ENCODE results near the gene KIAA0319L. TPM values are rescaled to one million over a fixed set of nuclear protein-coding genes. Genes with fewer than 3 reads are reported as not detected.

KIAA0319L gene
- total and polyA plus RNA-seq, 2 donors, result 15.3 to 25.6 TPM

- Histone ChIP-seq H3K4me3 (ENCODE audit: low read length in 2 of 2) (no peak overlapping the region), H3K9me3 (ENCODE audit: control insufficient read depth in 2 of 2, insufficient read depth in 1 of 2, low read length in 1 of 2) (peaks cover 0 to 3% of the 10 kb centered on the region in 2 donors), H3K36me3 (ENCODE audit: control insufficient read depth in 2 of 2, insufficient read depth in 2 of 2, low read length in 1 of 2) (peaks cover 9 to 13% of the 10 kb centered on the region in 2 donors), H3K4me1 (ENCODE audit: control insufficient read depth in 2 of 2, insufficient read depth in 2 of 2, low read length in 2 of 2) (no peaks in the 10 kb centered on the region), H3K27me3 (ENCODE audit: control insufficient read depth in 2 of 2, insufficient read depth in 1 of 2, low read length in 1 of 2) (no peaks in the 10 kb centered on the region), H3K27ac (ENCODE audit: low read depth in 1 of 2, low read length in 1 of 2) (no peak overlapping the region)
- DNase-seq (ENCODE audit: low read depth in 6 of 9, low spot score in 9 of 9), result no peak
- WGBS, result over 99% methylated on average over 7 of the region's 7 CpGs
Observed at GRCh38 chr1:35428360-35428759, 128.8 kb downstream of the KIAA0319L start.

GRCh38 chr1:35426097-35426586, 131.1 kb downstream of the KIAA0319L start:
- no peak overlapping the region for H3K4me3 ChIP-seq (ENCODE audit: low read length in 2 of 2)
- no peaks in the 10 kb centered on the region for H3K27me3 ChIP-seq (ENCODE audit: control insufficient read depth in 2 of 2, insufficient read depth in 1 of 2, low read length in 1 of 2)
- H3K9me3 ChIP-seq (ENCODE audit: control insufficient read depth in 2 of 2, insufficient read depth in 1 of 2, low read length in 1 of 2), result no peaks in the 10 kb centered on the region
- H3K36me3 ChIP-seq (ENCODE audit: control insufficient read depth in 2 of 2, insufficient read depth in 2 of 2, low read length in 1 of 2), result peaks cover 0 to 3% of the 10 kb centered on the region in 2 donors
- DNase-seq (ENCODE audit: low read depth in 6 of 9, low spot score in 9 of 9), result no peak
- no peaks in the 10 kb centered on the region for H3K4me1 ChIP-seq (ENCODE audit: control insufficient read depth in 2 of 2, insufficient read depth in 2 of 2, low read length in 2 of 2)
- 75% methylated on average over 2 of the region's 2 CpGs for WGBS
- no peak overlapping the region for H3K27ac ChIP-seq (ENCODE audit: low read depth in 1 of 2, low read length in 1 of 2)

GRCh38 chr1:35408925-35409324, 148.3 kb downstream of the KIAA0319L start:
- Histone ChIP-seq H3K4me3 (ENCODE audit: low read length in 2 of 2) (no peak overlapping the region), H3K27me3 (ENCODE audit: control insufficient read depth in 2 of 2, insufficient read depth in 1 of 2, low read length in 1 of 2) (no peaks in the 10 kb centered on the region), H3K36me3 (ENCODE audit: control insufficient read depth in 2 of 2, insufficient read depth in 2 of 2, low read length in 1 of 2) (peaks cover 21 to 41% of the 10 kb centered on the region in 2 donors), H3K27ac (ENCODE audit: low read depth in 1 of 2, low read length in 1 of 2) (no peak overlapping the region), H3K9me3 (ENCODE audit: control insufficient read depth in 2 of 2, insufficient read depth in 1 of 2, low read length in 1 of 2) (no peaks in the 10 kb centered on the region), H3K4me1 (ENCODE audit: control insufficient read depth in 2 of 2, insufficient read depth in 2 of 2, low read length in 2 of 2) (no peaks in the 10 kb centered on the region)
- no peak for DNase-seq (ENCODE audit: low read depth in 6 of 9, low spot score in 9 of 9)
- WGBS, result 100% methylated on average over 1 of the region's 1 CpG

- no peaks in the 10 kb centered on the region for H3K27me3 ChIP-seq (ENCODE audit: control insufficient read depth in 2 of 2, insufficient read depth in 1 of 2, low read length in 1 of 2)
- no peak overlapping the region for H3K4me3 ChIP-seq (ENCODE audit: low read length in 2 of 2)
- DNase-seq (ENCODE audit: low read depth in 6 of 9, low spot score in 9 of 9), result no peak
- H3K27ac ChIP-seq (ENCODE audit: low read depth in 1 of 2, low read length in 1 of 2), result no peak overlapping the region
- peaks cover 21 to 44% of the 10 kb centered on the region in 2 donors for H3K36me3 ChIP-seq (ENCODE audit: control insufficient read depth in 2 of 2, insufficient read depth in 2 of 2, low read length in 1 of 2)
- no peaks in the 10 kb centered on the region for H3K9me3 ChIP-seq (ENCODE audit: control insufficient read depth in 2 of 2, insufficient read depth in 1 of 2, low read length in 1 of 2)
- H3K4me1 ChIP-seq (ENCODE audit: control insufficient read depth in 2 of 2, insufficient read depth in 2 of 2, low read length in 2 of 2), result no peaks in the 10 kb centered on the region
- over 99% methylated on average over 4 of the region's 4 CpGs for WGBS
Observed at GRCh38 chr1:35407743-35408142, 149.5 kb downstream of the KIAA0319L start.

- H3K27me3 ChIP-seq (ENCODE audit: control insufficient read depth in 2 of 2, insufficient read depth in 1 of 2, low read length in 1 of 2), result no peaks in the 10 kb centered on the region
- H3K9me3 ChIP-seq (ENCODE audit: control insufficient read depth in 2 of 2, insufficient read depth in 1 of 2, low read length in 1 of 2), result no peaks in the 10 kb centered on the region
- H3K4me3 ChIP-seq (ENCODE audit: low read length in 2 of 2), result no peak overlapping the region
- H3K36me3 ChIP-seq (ENCODE audit: control insufficient read depth in 2 of 2, insufficient read depth in 2 of 2, low read length in 1 of 2), result peaks cover 21 to 46% of the 10 kb centered on the region in 2 donors
- H3K27ac ChIP-seq (ENCODE audit: low read depth in 1 of 2, low read length in 1 of 2), result no peak overlapping the region
- no peaks in the 10 kb centered on the region for H3K4me1 ChIP-seq (ENCODE audit: control insufficient read depth in 2 of 2, insufficient read depth in 2 of 2, low read length in 2 of 2)
- DNase-seq (ENCODE audit: low read depth in 6 of 9, low spot score in 9 of 9), result no peak
Observed at GRCh38 chr1:35406103-35406502, 151.1 kb downstream of the KIAA0319L start.

GRCh38 chr1:35401049-35401448, 156.2 kb downstream of the KIAA0319L start:
- H3K4me1 ChIP-seq (ENCODE audit: control insufficient read depth in 2 of 2, insufficient read depth in 2 of 2, low read length in 2 of 2), result no peaks in the 10 kb centered on the region
- H3K36me3 ChIP-seq (ENCODE audit: control insufficient read depth in 2 of 2, insufficient read depth in 2 of 2, low read length in 1 of 2), result peaks cover under 1 to 58% of the 10 kb centered on the region in 2 donors
- no peaks in the 10 kb centered on the region for H3K27me3 ChIP-seq (ENCODE audit: control insufficient read depth in 2 of 2, insufficient read depth in 1 of 2, low read length in 1 of 2)
- no peak overlapping the region for H3K27ac ChIP-seq (ENCODE audit: low read depth in 1 of 2, low read length in 1 of 2)
- no peaks in the 10 kb centered on the region for H3K9me3 ChIP-seq (ENCODE audit: control insufficient read depth in 2 of 2, insufficient read depth in 1 of 2, low read length in 1 of 2)
- H3K4me3 ChIP-seq (ENCODE audit: low read length in 2 of 2), result no peak overlapping the region
- DNase-seq (ENCODE audit: low read depth in 6 of 9, low spot score in 9 of 9), result no peak

GRCh38 chr1:35398739-35399138, 158.5 kb downstream of the KIAA0319L start:
- no peak for DNase-seq (ENCODE audit: low read depth in 6 of 9, low spot score in 9 of 9)
- WGBS, result 97% methylated on average over 3 of the region's 3 CpGs
- no peaks in the 10 kb centered on the region for H3K4me1 ChIP-seq (ENCODE audit: control insufficient read depth in 2 of 2, insufficient read depth in 2 of 2, low read length in 2 of 2)
- peaks cover 10 to 63% of the 10 kb centered on the region in 2 donors for H3K36me3 ChIP-seq (ENCODE audit: control insufficient read depth in 2 of 2, insufficient read depth in 2 of 2, low read length in 1 of 2)
- no peak overlapping the region for H3K4me3 ChIP-seq (ENCODE audit: low read length in 2 of 2)
- no peaks in the 10 kb centered on the region for H3K9me3 ChIP-seq (ENCODE audit: control insufficient read depth in 2 of 2, insufficient read depth in 1 of 2, low read length in 1 of 2)
- H3K27ac ChIP-seq (ENCODE audit: low read depth in 1 of 2, low read length in 1 of 2), result no peak overlapping the region
- H3K27me3 ChIP-seq (ENCODE audit: control insufficient read depth in 2 of 2, insufficient read depth in 1 of 2, low read length in 1 of 2), result no peaks in the 10 kb centered on the region

- no peaks in the 10 kb centered on the region for H3K9me3 ChIP-seq (ENCODE audit: control insufficient read depth in 2 of 2, insufficient read depth in 1 of 2, low read length in 1 of 2)
- no peak for DNase-seq (ENCODE audit: low read depth in 6 of 9, low spot score in 9 of 9)
- no peaks in the 10 kb centered on the region for H3K27me3 ChIP-seq (ENCODE audit: control insufficient read depth in 2 of 2, insufficient read depth in 1 of 2, low read length in 1 of 2)
- H3K4me1 ChIP-seq (ENCODE audit: control insufficient read depth in 2 of 2, insufficient read depth in 2 of 2, low read length in 2 of 2), result no peaks in the 10 kb centered on the region
- WGBS, result 100% methylated on average over 2 of the region's 2 CpGs
- peaks cover 19 to 62% of the 10 kb centered on the region in 2 donors for H3K36me3 ChIP-seq (ENCODE audit: control insufficient read depth in 2 of 2, insufficient read depth in 2 of 2, low read length in 1 of 2)
- H3K27ac ChIP-seq (ENCODE audit: low read depth in 1 of 2, low read length in 1 of 2), result no peak overlapping the region
- no peak overlapping the region for H3K4me3 ChIP-seq (ENCODE audit: low read length in 2 of 2)
Observed at GRCh38 chr1:35394386-35394785, 162.8 kb downstream of the KIAA0319L start.

GRCh38 chr1:35390600-35391494, 166.4 kb downstream of the KIAA0319L start:
- Histone ChIP-seq H3K27ac (ENCODE audit: low read depth in 1 of 2, low read length in 1 of 2) (no peak overlapping the region), H3K4me3 (ENCODE audit: low read length in 2 of 2) (no peak overlapping the region), H3K27me3 (ENCODE audit: control insufficient read depth in 2 of 2, insufficient read depth in 1 of 2, low read length in 1 of 2) (no peaks in the 10 kb centered on the region), H3K36me3 (ENCODE audit: control insufficient read depth in 2 of 2, insufficient read depth in 2 of 2, low read length in 1 of 2) (peaks cover 26 to 48% of the 10 kb centered on the region in 2 donors), H3K9me3 (ENCODE audit: control insufficient read depth in 2 of 2, insufficient read depth in 1 of 2, low read length in 1 of 2) (no peaks in the 10 kb centered on the region), H3K4me1 (ENCODE audit: control insufficient read depth in 2 of 2, insufficient read depth in 2 of 2, low read length in 2 of 2) (no peaks in the 10 kb centered on the region)
- WGBS, result 98% methylated on average over 10 of the region's 10 CpGs
- no peak for DNase-seq (ENCODE audit: low read depth in 6 of 9, low spot score in 9 of 9)
